Transverse colon (tissue), 4 donors: ENCODE measurements around the gene RNASE1. TPM values are rescaled to one million over a fixed set of nuclear protein-coding genes. Genes with fewer than 3 reads are reported as not detected.

Experiments
- DNase-seq: peaks from one replicate; pipeline ENCODE4 v3.0.0-alpha.2; 2019
- H3K27ac ChIP-seq, 4 donors: fragments of 200-600 bp; sonication (generic); 2 replicates each; pipeline ENCODE4 v1.5.1; 2016 to 2018; ENCODE audit warnings: inconsistent platforms in 4 of 4
- H3K27me3 ChIP-seq: fragments of 200-600 bp; sonication (generic); 2 replicates; pipeline ENCODE4 v1.5.1; 2017; ENCODE audit warnings: inconsistent platforms
- H3K36me3 ChIP-seq, 4 donors: fragments of 200-600 bp; sonication (generic); 2 replicates each; pipeline ENCODE4 v1.5.1; 2017 to 2019; ENCODE audit warnings: inconsistent platforms in 4 of 4
- H3K4me1 ChIP-seq, 4 donors: fragments of 200-600 bp; sonication (generic); 2 replicates each; pipeline ENCODE4 v1.5.1; 2017 to 2020; ENCODE audit warnings: inconsistent platforms in 4 of 4
- H3K4me3 ChIP-seq, 4 donors: fragments of 200-600 bp; sonication (generic); 1 replicate in 1 of 4; 2 replicates in 3 of 4; pipeline versions ENCODE4 v1.5.1 to v1.6.1; 2017 to 2019; ENCODE audit warnings: inconsistent platforms in 4 of 4
- H3K9me3 ChIP-seq, 2 donors: fragments of 200-600 bp; sonication (generic); 2 replicates each; pipeline ENCODE4 v1.5.1; 2017 to 2019; ENCODE audit warnings: inconsistent platforms in 2 of 2
- CTCF ChIP-seq, 5 experiments: fragments of 200-600 bp in 3 of 5; fragments of 450-650 bp in 2 of 5; sonication (generic) in 3 of 5; IDR thresholded peaks; 1 replicate in 2 of 5; 2 replicates in 3 of 5; pipeline ENCODE4 v1.5.1; 2016 to 2017; ENCODE audit warnings: antibody characterized with exemption in 5 of 5, inconsistent platforms in 3 of 5, mild to moderate bottlenecking in 2 of 5, moderate library complexity in 1 of 5
- EP300 ChIP-seq: sonication (generic); formaldehyde crosslinking; IDR thresholded peaks from one replicate; pipeline ENCODE4 v1.6.1; 2017; ENCODE audit warnings: antibody characterized with exemption, low read depth
- POLR2A ChIP-seq: fragments of 450-650 bp; IDR thresholded peaks from one replicate; pipeline ENCODE4 v1.6.1; 2016; ENCODE audit warnings: antibody characterized with exemption, mild to moderate bottlenecking, moderate library complexity
- POLR2AphosphoS5 ChIP-seq, 3 donors: sonication (generic); formaldehyde crosslinking; IDR thresholded peaks; one replicate each; pipeline ENCODE4 v1.6.1; 2016; ENCODE audit warnings: antibody characterized with exemption in 3 of 3
- WGBS, 2 donors: methylation state at CpG; one replicate each; pipeline ENCODE4 v1.1.5; 2018; ENCODE audit warnings: low coverage in 1 of 2; 5-methylcytosine and 5-hydroxymethylcytosine counted together
- in situ Hi-C, 4 donors: fragments of 200-750 bp; cut with MboI; loops; one replicate each; pipeline versions ENCODE4 v1.15.0 to v1.15.1; 2017; ENCODE audit warnings: low sequenced_read_pairs in 3 of 4, low pct_ligation_motif_present in 1 of 4, low pct_unique_long_range_greater_than_20kb in 1 of 4
- intact Hi-C: fragments of 100-400 bp; cut with DNase I; formaldehyde crosslinking; loops from one replicate; pipeline ENCODE4 v1.15.1; 2023; ENCODE audit warnings: low total_unique reads
- total RNA-seq, 4 donors: library from RNA; depleted of rRNA; stranded (reverse); fragments of >200 nt; gene quantifications; one replicate each; pipeline ENCODE4 v1.1.0, GENCODE V29; 2016

RNASE1 gene
- 100 to 1,000 TPM in 3 of 4 donors, 10 to 100 TPM in 1; 96.7 to 296 (median 177) TPM for total RNA-seq

GRCh38 chr14:20802341-20803084 is at the start of gene RNASE1:
Gene RNASE1 (minus strand): TSS chr14:20802844. CDS start chr14:20802068, 776 bp downstream.
- peaks cover 0 to 45% (median 12%) of the 10 kb centered on the region in 4 donors for H3K4me1 ChIP-seq
- peak within 1 kb of the TSS in 3 of 4 donors; percentile 6 to 33 (median 31) for H3K4me3 ChIP-seq
- DNase-seq: peak; percentile 72
- 56 to 62% methylated on average over 3 to 11 of the region's 11 CpGs for WGBS, 2 donors
- TF ChIP-seq EP300 (no peak), POLR2A (peak; percentile 68), POLR2AphosphoS5 (IDR thresholded peaks at IDR 0.05) (peak; percentile 64 to 76 (median 65)), CTCF (IDR thresholded peaks at IDR 0.05) (no peak)
- in situ Hi-C loops (no loop called here), intact Hi-C loops (no loop called here)
- no peaks in the 10 kb centered on the region for H3K27me3 ChIP-seq
- H3K36me3 ChIP-seq: no peaks in the 10 kb centered on the region
- no peaks in the 10 kb centered on the region for H3K9me3 ChIP-seq
- H3K27ac ChIP-seq: peak within 1 kb of the TSS; percentile 63 to 80 (median 75)

- Histone ChIP-seq H3K27ac (peak overlapping the region in 1 of 4 donors; percentile 5), H3K4me3 (no peak overlapping the region), H3K36me3 (no peaks in the 10 kb centered on the region), H3K9me3 (no peaks in the 10 kb centered on the region), H3K4me1 (peaks cover 0 to 5% (median 0%) of the 10 kb centered on the region in 4 donors), H3K27me3 (no peaks in the 10 kb centered on the region)
- 49 to 56% methylated on average over 2 to 4 of the region's 4 CpGs for WGBS, 2 donors
- TF ChIP-seq POLR2AphosphoS5 (IDR thresholded peaks at IDR 0.05) (no peak), POLR2A (no peak), EP300 (no peak), CTCF (IDR thresholded peaks at IDR 0.05) (no peak)
- intact Hi-C loops (no loop called here), in situ Hi-C loops (no loop called here)
- no peak for DNase-seq
Measured at GRCh38 chr14:20848955-20849570, 46.4 kb upstream of the RNASE1 start.

- in situ Hi-C loops: no loop called here
- TF ChIP-seq CTCF (IDR thresholded peaks at IDR 0.05) (no peak), POLR2AphosphoS5 (IDR thresholded peaks at IDR 0.05) (no peak), POLR2A (no peak), EP300 (no peak)
- H3K27ac ChIP-seq: peak overlapping the region in 2 of 4 donors; percentile 5 to 10
- peaks cover 0 to 5% (median 0%) of the 10 kb centered on the region in 4 donors for H3K4me1 ChIP-seq
- H3K9me3 ChIP-seq: no peaks in the 10 kb centered on the region
- no peaks in the 10 kb centered on the region for H3K27me3 ChIP-seq
- intact Hi-C loops: no loop called here
- DNase-seq: no peak
- WGBS, 2 donors: 82 to 85% methylated on average over 8 to 9 of the region's 9 CpGs
- no peaks in the 10 kb centered on the region for H3K36me3 ChIP-seq
- H3K4me3 ChIP-seq: no peak overlapping the region
Measured at GRCh38 chr14:20848316-20848954, 45.8 kb upstream of the RNASE1 start.

GRCh38 chr14:20846560-20846959 is 43.9 kb upstream of the RNASE1 start:
- TF ChIP-seq EP300 (no peak), POLR2A (no peak), CTCF (IDR thresholded peaks at IDR 0.05) (no peak), POLR2AphosphoS5 (IDR thresholded peaks at IDR 0.05) (no peak)
- H3K4me1 ChIP-seq: no peaks in the 10 kb centered on the region
- no peaks in the 10 kb centered on the region for H3K9me3 ChIP-seq
- H3K4me3 ChIP-seq: no peak overlapping the region
- H3K36me3 ChIP-seq: no peaks in the 10 kb centered on the region
- H3K27ac ChIP-seq: no peak overlapping the region
- DNase-seq: no peak
- WGBS, 2 donors: 79 to 89% methylated on average over 5 to 6 of the region's 6 CpGs
- in situ Hi-C loops: no loop called here
- intact Hi-C loops: no loop called here
- H3K27me3 ChIP-seq: no peaks in the 10 kb centered on the region
